ENCODE data around the gene TMED5. TPM values are rescaled to one million over a fixed set of nuclear protein-coding genes. Genes with fewer than 3 reads are reported as not detected.
"Not testable (repeated sequence)": the region's sequence is repeated elsewhere in the genome, so short reads cannot be mapped to it uniquely, and the experiment has no call there.

TMED5 gene
- 10 to 100 TPM; 47.4 to 80.4 (median 55.5) TPM for total RNA-seq

GRCh38 chr1:93179886-93180722 is at the start of gene TMED5:
TMED5 (minus strand) TSS chr1:93180413; CDS start chr1:93180242, 171 bp downstream.
- peak; percentile 93 for DNase-seq (ENCODE audit: low spot score in 2 of 2)
- TF ChIP-seq POLR2A (IDR thresholded peaks at IDR 0.05) (peak; percentile 85 to 96), CTCF (IDR thresholded peaks at IDR 0.05) (peak in 4 of 5 experiments; percentile 4 to 61 (median 32)), EP300 (IDR thresholded peaks at IDR 0.05) (peak; percentile 12 to 98)
- H3K36me3 ChIP-seq = no peaks in the 10 kb centered on the region
- WGBS, 2 donors = 0% methylated on average over 30 to 67 of the region's 78 CpGs
- H3K4me3 ChIP-seq = peak within 1 kb of the TSS; percentile 78 to 90 (median 89)
- peak within 1 kb of the TSS; percentile 98 to 99 (median 99) for H3K27ac ChIP-seq
- no peaks in the 10 kb centered on the region for H3K9me3 ChIP-seq
- no peaks in the 10 kb centered on the region for H3K27me3 ChIP-seq
- H3K4me1 ChIP-seq = peaks cover 0 to 38% (median 13%) of the 10 kb centered on the region in 4 donors

GRCh38 chr1:93223023-93223675 is 42.9 kb upstream of the TMED5 start:
- H3K9me3 ChIP-seq = peaks cover 0 to 4% (median 0%) of the 10 kb centered on the region in 4 donors
- no peak for DNase-seq (ENCODE audit: low spot score in 2 of 2)
- TF ChIP-seq EP300 (IDR thresholded peaks at IDR 0.05) (no peak), CTCF (IDR thresholded peaks at IDR 0.05) (no peak), POLR2A (IDR thresholded peaks at IDR 0.05) (no peak)
- H3K4me1 ChIP-seq = no peaks in the 10 kb centered on the region
- H3K27me3 ChIP-seq = no peaks in the 10 kb centered on the region
- WGBS, 2 donors = 86 to 88% methylated on average over 2 of the region's 2 CpGs
- peaks cover 0 to 21% (median 0%) of the 10 kb centered on the region in 3 donors for H3K36me3 ChIP-seq
- no peak overlapping the region for H3K4me3 ChIP-seq
- no peak overlapping the region for H3K27ac ChIP-seq

GRCh38 chr1:93221913-93222312 is 41.7 kb upstream of the TMED5 start:
- DNase-seq (ENCODE audit: low spot score in 2 of 2) = no peak
- no peak for TF ChIP-seq POLR2A (IDR thresholded peaks at IDR 0.05)
- TF ChIP-seq CTCF (IDR thresholded peaks at IDR 0.05) = no peak
- TF ChIP-seq EP300 (IDR thresholded peaks at IDR 0.05) = no peak
- Histone ChIP-seq H3K9me3 (peaks cover 0 to 4% (median 0%) of the 10 kb centered on the region in 4 donors), H3K27ac (no peak overlapping the region), H3K4me3 (no peak overlapping the region), H3K4me1 (no peaks in the 10 kb centered on the region), H3K27me3 (no peaks in the 10 kb centered on the region), H3K36me3 (peaks cover 0 to 21% (median 0%) of the 10 kb centered on the region in 3 donors)
- WGBS, 2 donors = 87 to 88% methylated on average over 3 of the region's 3 CpGs

- H3K4me3 ChIP-seq; H3K27ac ChIP-seq; H3K9me3 ChIP-seq; DNase-seq (ENCODE audit: low spot score in 2 of 2); H3K4me1 ChIP-seq; H3K27me3 ChIP-seq: not testable (repeated sequence)
- WGBS, 2 donors = 95 to 97% methylated on average over 5 of the region's 5 CpGs
- peaks cover 0 to 18% (median 0%) of the 10 kb centered on the region in 3 donors for H3K36me3 ChIP-seq
Observed at GRCh38 chr1:93220716-93221115, 40.5 kb upstream of the TMED5 start.

GRCh38 chr1:93219443-93219842 is 39.2 kb upstream of the TMED5 start:
- H3K4me3 ChIP-seq = no peak overlapping the region
- no peak overlapping the region for H3K27ac ChIP-seq
- no peak for TF ChIP-seq POLR2A (IDR thresholded peaks at IDR 0.05)
- TF ChIP-seq EP300 (IDR thresholded peaks at IDR 0.05) = no peak
- TF ChIP-seq CTCF (IDR thresholded peaks at IDR 0.05) = no peak
- peaks cover 0 to 18% (median 0%) of the 10 kb centered on the region in 3 donors for H3K36me3 ChIP-seq
- 86 to 91% methylated on average over 6 of the region's 6 CpGs for WGBS, 2 donors
- H3K9me3 ChIP-seq = peaks cover 0 to 4% (median 0%) of the 10 kb centered on the region in 4 donors
- DNase-seq (ENCODE audit: low spot score in 2 of 2) = no peak
- no peaks in the 10 kb centered on the region for H3K4me1 ChIP-seq
- H3K27me3 ChIP-seq = no peaks in the 10 kb centered on the region

All from tibial nerve (tissue), 4 donors.